SK-N-SH (cell line): ENCODE measurements around the gene RAPGEF2. TPM values are rescaled to one million over a fixed set of nuclear protein-coding genes. Genes with fewer than 3 reads are reported as not detected.

Experiments
- CTCF ChIA-PET: fragments of 300-600, 350-600 bp; formaldehyde crosslinking; extraction: SDS; loops from one replicate; lab custom pipeline; 2021; lab: Yijun Ruan, JAX
- POLR2A ChIA-PET: fragments of 350-600 bp; sonication (Branson Sonifier 250); formaldehyde crosslinking; extraction: SDS; loops from one replicate; lab custom pipeline; 2020; ENCODE audit warnings: antibody characterized with exemption, inconsistent platforms; lab: Yijun Ruan, JAX
- DNase-seq: peaks from one replicate; pipeline ENCODE4 v3.0.0; 2012
- H2AFZ ChIP-seq: fragments of 200-600 bp; sonication (generic); 2 replicates; pipeline ENCODE4 v1.8.1; 2016; ENCODE audit warnings: antibody characterized with exemption, mild to moderate bottlenecking, low read depth
- H3F3A ChIP-seq: fragments of 200-600 bp; sonication (generic); replicated peaks from 2 replicates; pipeline ENCODE3; 2016; ENCODE audit warnings: antibody characterized with exemption, mild to moderate bottlenecking; ENCODE audit not compliant: insufficient read depth
- H3K27ac ChIP-seq, 2 experiments: fragments of 200-500 bp in 1 of 2; fragments of 200-600 bp in 1 of 2; sonication (Bioruptor generic) in 1 of 2; sonication (generic), shearing (Covaris generic) in 1 of 2; 2 replicates each; pipeline versions ENCODE4 v1.5.1 to v1.6.1; 2014 to 2016; ENCODE audit warnings: low read depth in 2 of 2, inconsistent platforms in 1 of 2, low read length in 1 of 2, mild to moderate bottlenecking in 1 of 2, mixed read lengths in 1 of 2
- H3K27me3 ChIP-seq: fragments of 200-600 bp; sonication (generic), shearing (Covaris generic); 2 replicates; pipeline ENCODE4 v1.6.1; 2016; ENCODE audit warnings: mixed run types; ENCODE audit not compliant: insufficient read depth
- H3K36me3 ChIP-seq, 2 experiments: fragments of 200-500 bp in 1 of 2; fragments of 200-600 bp in 1 of 2; sonication (Bioruptor generic) in 1 of 2; sonication (generic) in 1 of 2; replicated peaks in 1 of 2; 2 replicates each; pipeline versions ENCODE3 to v1.5.1; 2014 to 2016; ENCODE audit warnings: low read length in 1 of 2, mild to moderate bottlenecking in 1 of 2; ENCODE audit not compliant: insufficient read depth in 2 of 2, control insufficient read depth in 1 of 2
- H3K4me1 ChIP-seq, 2 experiments: fragments of 200-500 bp in 1 of 2; fragments of 200-600 bp in 1 of 2; sonication (Bioruptor generic) in 1 of 2; sonication (generic), shearing (Covaris generic) in 1 of 2; 2 replicates each; pipeline versions ENCODE4 v1.5.1 to v1.6.1; 2014 to 2016; ENCODE audit warnings: low read depth in 1 of 2, low read length in 1 of 2, mixed run types in 1 of 2; ENCODE audit not compliant: insufficient read depth in 2 of 2, control insufficient read depth in 1 of 2
- H3K4me2 ChIP-seq: fragments of 200-600 bp; sonication (generic), shearing (Covaris generic); 2 replicates; pipeline ENCODE4 v1.6.1; 2017; ENCODE audit warnings: mixed run types
- H3K4me3 ChIP-seq, 2 experiments: fragments of 200-500 bp in 1 of 2; fragments of 200-600 bp in 1 of 2; sonication (Bioruptor generic) in 1 of 2; sonication (generic), shearing (Covaris generic) in 1 of 2; 2 replicates each; pipeline versions ENCODE4 v1.5.1 to v1.8.1; 2014 to 2016; ENCODE audit warnings: low read depth in 2 of 2, inconsistent platforms in 1 of 2, low read length in 1 of 2, mild to moderate bottlenecking in 1 of 2, mixed read lengths in 1 of 2, moderate library complexity in 1 of 2
- H3K79me2 ChIP-seq: fragments of 200-600 bp; sonication (generic); 2 replicates; pipeline ENCODE4 v1.8.1; 2017; ENCODE audit warnings: mild to moderate bottlenecking; ENCODE audit not compliant: insufficient read depth
- H3K9ac ChIP-seq: fragments of 200-600 bp; sonication (generic); 2 replicates; pipeline ENCODE4 v1.6.1; 2017; ENCODE audit warnings: mixed run types
- H3K9me2 ChIP-seq: fragments of 200-600 bp; sonication (generic); 2 replicates; pipeline ENCODE4 v1.6.1; 2017; ENCODE audit warnings: mixed run types
- H3K9me3 ChIP-seq: fragments of 200-600 bp; sonication (generic); 2 replicates; pipeline ENCODE4 v1.6.1; 2017; ENCODE audit warnings: mixed run types, mild to moderate bottlenecking, moderate library complexity
- H4K20me1 ChIP-seq: fragments of 200-600 bp; sonication (generic); 2 replicates; pipeline ENCODE4 v1.6.1; 2017; ENCODE audit warnings: mild to moderate bottlenecking, mixed run types; ENCODE audit not compliant: insufficient read depth
- FOSL2 ChIP-seq: IDR thresholded peaks from 2 replicates; pipeline ENCODE4 v1.4.0; 2012; ENCODE audit warnings: low read depth, mild to moderate bottlenecking, moderate library complexity, borderline replicate concordance
- MEF2A ChIP-seq: IDR thresholded peaks from 2 replicates; pipeline ENCODE4 v1.4.0; 2012; ENCODE audit warnings: low read depth, borderline replicate concordance
- NFIC ChIP-seq: IDR thresholded peaks from 2 replicates; pipeline ENCODE4 v1.4.0; 2012; ENCODE audit warnings: borderline replicate concordance
- RAD21 ChIP-seq: IDR thresholded peaks from 2 replicates; pipeline ENCODE4 v1.6.1; 2012; ENCODE audit warnings: mild to moderate bottlenecking, low read length
- RCOR1 ChIP-seq: fragments of 150-350 bp; IDR thresholded peaks from 2 replicates; pipeline ENCODE4 v1.6.1; 2017; ENCODE audit warnings: antibody characterized with exemption, low read length
- RFX5 ChIP-seq: IDR thresholded peaks from 2 replicates; pipeline ENCODE4 v1.6.1; 2012; ENCODE audit warnings: mild to moderate bottlenecking, improper control_type of control experiment, low read length
- SMC3 ChIP-seq: IDR thresholded peaks from 2 replicates; pipeline ENCODE4 v1.6.1; 2012; ENCODE audit warnings: low read depth, low read length, improper control_type of control experiment
- TAF1 ChIP-seq: IDR thresholded peaks from 2 replicates; pipeline ENCODE4 v1.6.1; 2012; ENCODE audit warnings: low read depth, mild to moderate bottlenecking, low read length, moderate library complexity, borderline replicate concordance
- YY1 ChIP-seq: IDR thresholded peaks from 2 replicates; pipeline ENCODE4 v1.4.0; 2012; ENCODE audit warnings: low read depth, mild to moderate bottlenecking
- WGBS: methylation state at CpG from one replicate; pipeline ENCODE4 v1.1.6; 2017; ENCODE audit warnings: low lambda C conversion rate; 5-methylcytosine and 5-hydroxymethylcytosine counted together
- polyA plus RNA-seq, 3 experiments: library from polyadenylated mRNA; depleted of rRNA; stranded (reverse); fragments of >200 nt; gene quantifications; 2 replicates each; pipeline ENCODE4 v1.2.3, GENCODE V29; 2012
- TF ChIP-seq, protein P1 (sequence below): IDR thresholded peaks from 2 replicates; pipeline ENCODE4 v1.6.1; 2012; ENCODE audit warnings: mild to moderate bottlenecking, low read depth, low read length, moderate library complexity
- TF ChIP-seq, protein P2 (sequence below): IDR thresholded peaks from 2 replicates; pipeline ENCODE4 v1.4.0; 2012; ENCODE audit warnings: low read depth, borderline replicate concordance
- TF ChIP-seq, protein P3 (sequence below): IDR thresholded peaks from 2 replicates; pipeline ENCODE4; 2012
- TF ChIP-seq, protein P4 (sequence below): fragments of 150-350 bp; IDR thresholded peaks from 2 replicates; pipeline ENCODE4 v1.6.1; 2016; ENCODE audit warnings: mild to moderate bottlenecking, low read depth, low read length

RAPGEF2 gene
- polyA plus RNA-seq, 1 of the 3 experiments (the other 2 are of a cell fraction): 19.2 TPM

DNA sequence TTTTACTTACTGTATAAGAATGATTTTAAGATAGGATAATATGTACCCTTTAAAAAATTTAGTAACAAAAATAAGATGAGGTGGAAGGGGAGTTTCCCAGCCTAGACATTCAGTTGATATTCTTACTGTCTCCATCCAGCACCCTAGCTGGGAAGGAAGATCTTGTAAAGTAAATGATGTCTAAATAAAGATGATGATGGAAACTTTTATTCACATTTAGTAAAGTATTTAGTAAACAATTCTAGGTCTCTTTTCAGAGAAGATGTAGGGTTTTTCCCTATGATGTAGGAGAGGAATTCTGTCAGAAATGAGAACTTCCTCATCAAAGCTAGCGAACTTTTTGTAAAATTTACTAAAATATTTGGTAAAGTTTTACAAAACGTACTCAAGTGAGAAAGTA lies 136.8 kb downstream of the RAPGEF2 start:
- Histone ChIP-seq H3K4me1 (peaks cover 0 to 7% of the 10 kb centered on the region in 2 experiments; a peak in 1 of 4 replicates), H3K27ac (no peak overlapping the region), H3K36me3 (peaks cover 6 to 39% of the 10 kb centered on the region in 2 experiments), H3K9ac (no peak overlapping the region), H2AFZ (no peak overlapping the region), H3F3A (peaks cover 6% of the 10 kb centered on the region), H3K4me2 (no peak overlapping the region), H3K9me3 (no peaks in the 10 kb centered on the region), H3K27me3 (no peaks in the 10 kb centered on the region), H3K4me3 (no peak overlapping the region), H3K9me2 (no peaks in the 10 kb centered on the region), H3K79me2 (peaks cover 24% of the 10 kb centered on the region), H4K20me1 (no peaks in the 10 kb centered on the region)
- no peak for DNase-seq
- ChIA-PET POLR2A (no interaction called here), CTCF (interaction anchor here (0.5 to 1.1 kb wide), 2 partner anchors 12 to 160 kb away, joined by 3 read pairs; no protein-coding TSS in a partner anchor)
- TF ChIP-seq RCOR1 (no peak), RAD21 (no peak), NFIC (no peak), RFX5 (no peak), TAF1 (no peak), YY1 (no peak), MEF2A (no peak), SMC3 (no peak), FOSL2 (no peak)
- TF ChIP-seq, protein P1, sequence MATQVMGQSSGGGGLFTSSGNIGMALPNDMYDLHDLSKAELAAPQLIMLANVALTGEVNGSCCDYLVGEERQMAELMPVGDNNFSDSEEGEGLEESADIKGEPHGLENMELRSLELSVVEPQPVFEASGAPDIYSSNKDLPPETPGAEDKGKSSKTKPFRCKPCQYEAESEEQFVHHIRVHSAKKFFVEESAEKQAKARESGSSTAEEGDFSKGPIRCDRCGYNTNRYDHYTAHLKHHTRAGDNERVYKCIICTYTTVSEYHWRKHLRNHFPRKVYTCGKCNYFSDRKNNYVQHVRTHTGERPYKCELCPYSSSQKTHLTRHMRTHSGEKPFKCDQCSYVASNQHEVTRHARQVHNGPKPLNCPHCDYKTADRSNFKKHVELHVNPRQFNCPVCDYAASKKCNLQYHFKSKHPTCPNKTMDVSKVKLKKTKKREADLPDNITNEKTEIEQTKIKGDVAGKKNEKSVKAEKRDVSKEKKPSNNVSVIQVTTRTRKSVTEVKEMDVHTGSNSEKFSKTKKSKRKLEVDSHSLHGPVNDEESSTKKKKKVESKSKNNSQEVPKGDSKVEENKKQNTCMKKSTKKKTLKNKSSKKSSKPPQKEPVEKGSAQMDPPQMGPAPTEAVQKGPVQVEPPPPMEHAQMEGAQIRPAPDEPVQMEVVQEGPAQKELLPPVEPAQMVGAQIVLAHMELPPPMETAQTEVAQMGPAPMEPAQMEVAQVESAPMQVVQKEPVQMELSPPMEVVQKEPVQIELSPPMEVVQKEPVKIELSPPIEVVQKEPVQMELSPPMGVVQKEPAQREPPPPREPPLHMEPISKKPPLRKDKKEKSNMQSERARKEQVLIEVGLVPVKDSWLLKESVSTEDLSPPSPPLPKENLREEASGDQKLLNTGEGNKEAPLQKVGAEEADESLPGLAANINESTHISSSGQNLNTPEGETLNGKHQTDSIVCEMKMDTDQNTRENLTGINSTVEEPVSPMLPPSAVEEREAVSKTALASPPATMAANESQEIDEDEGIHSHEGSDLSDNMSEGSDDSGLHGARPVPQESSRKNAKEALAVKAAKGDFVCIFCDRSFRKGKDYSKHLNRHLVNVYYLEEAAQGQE: no peak
- TF ChIP-seq, protein P2, sequence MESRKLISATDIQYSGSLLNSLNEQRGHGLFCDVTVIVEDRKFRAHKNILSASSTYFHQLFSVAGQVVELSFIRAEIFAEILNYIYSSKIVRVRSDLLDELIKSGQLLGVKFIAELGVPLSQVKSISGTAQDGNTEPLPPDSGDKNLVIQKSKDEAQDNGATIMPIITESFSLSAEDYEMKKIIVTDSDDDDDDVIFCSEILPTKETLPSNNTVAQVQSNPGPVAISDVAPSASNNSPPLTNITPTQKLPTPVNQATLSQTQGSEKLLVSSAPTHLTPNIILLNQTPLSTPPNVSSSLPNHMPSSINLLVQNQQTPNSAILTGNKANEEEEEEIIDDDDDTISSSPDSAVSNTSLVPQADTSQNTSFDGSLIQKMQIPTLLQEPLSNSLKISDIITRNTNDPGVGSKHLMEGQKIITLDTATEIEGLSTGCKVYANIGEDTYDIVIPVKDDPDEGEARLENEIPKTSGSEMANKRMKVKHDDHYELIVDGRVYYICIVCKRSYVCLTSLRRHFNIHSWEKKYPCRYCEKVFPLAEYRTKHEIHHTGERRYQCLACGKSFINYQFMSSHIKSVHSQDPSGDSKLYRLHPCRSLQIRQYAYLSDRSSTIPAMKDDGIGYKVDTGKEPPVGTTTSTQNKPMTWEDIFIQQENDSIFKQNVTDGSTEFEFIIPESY: no peak
- TF ChIP-seq, protein P3, sequence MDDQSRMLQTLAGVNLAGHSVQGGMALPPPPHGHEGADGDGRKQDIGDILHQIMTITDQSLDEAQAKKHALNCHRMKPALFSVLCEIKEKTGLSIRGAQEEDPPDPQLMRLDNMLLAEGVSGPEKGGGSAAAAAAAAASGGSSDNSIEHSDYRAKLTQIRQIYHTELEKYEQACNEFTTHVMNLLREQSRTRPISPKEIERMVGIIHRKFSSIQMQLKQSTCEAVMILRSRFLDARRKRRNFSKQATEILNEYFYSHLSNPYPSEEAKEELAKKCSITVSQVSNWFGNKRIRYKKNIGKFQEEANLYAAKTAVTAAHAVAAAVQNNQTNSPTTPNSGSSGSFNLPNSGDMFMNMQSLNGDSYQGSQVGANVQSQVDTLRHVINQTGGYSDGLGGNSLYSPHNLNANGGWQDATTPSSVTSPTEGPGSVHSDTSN: no peak
- TF ChIP-seq, protein P4, sequence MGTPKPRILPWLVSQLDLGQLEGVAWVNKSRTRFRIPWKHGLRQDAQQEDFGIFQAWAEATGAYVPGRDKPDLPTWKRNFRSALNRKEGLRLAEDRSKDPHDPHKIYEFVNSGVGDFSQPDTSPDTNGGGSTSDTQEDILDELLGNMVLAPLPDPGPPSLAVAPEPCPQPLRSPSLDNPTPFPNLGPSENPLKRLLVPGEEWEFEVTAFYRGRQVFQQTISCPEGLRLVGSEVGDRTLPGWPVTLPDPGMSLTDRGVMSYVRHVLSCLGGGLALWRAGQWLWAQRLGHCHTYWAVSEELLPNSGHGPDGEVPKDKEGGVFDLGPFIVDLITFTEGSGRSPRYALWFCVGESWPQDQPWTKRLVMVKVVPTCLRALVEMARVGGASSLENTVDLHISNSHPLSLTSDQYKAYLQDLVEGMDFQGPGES: no peak
- WGBS: 96% methylated on average over 2 of the region's 2 CpGs
